Measurements from ENCODE around the gene ATXN7L1.

GRCh38 chr7:105778956-105779355 is 97.4 kb downstream of the ATXN7L1 start:
- TF ChIP-seq REST (IDR thresholded peaks at IDR 0.05; ENCODE audit: low read depth, low read length), result no peak
- TF ChIP-seq MAX (IDR thresholded peaks at IDR 0.05; ENCODE audit: low read depth), result no peak
- TF ChIP-seq CTCF (IDR thresholded peaks at IDR 0.05), result no peak
- no peak for TF ChIP-seq SIN3A (IDR thresholded peaks at IDR 0.05; ENCODE audit: borderline replicate concordance, low read depth, low read length)
- TF ChIP-seq TEAD4 (IDR thresholded peaks at IDR 0.05; ENCODE audit: borderline replicate concordance, insufficient read depth), result no peak
- TF ChIP-seq EP300 (IDR thresholded peaks at IDR 0.05; ENCODE audit: borderline replicate concordance in 1 of 2, low read depth in 1 of 2, low read length in 1 of 2), result no peak
- TF ChIP-seq EZH2phosphoT487 (IDR thresholded peaks at IDR 0.05; ENCODE audit: borderline replicate concordance, low read depth), result no peak
- TF ChIP-seq RCOR1 (IDR thresholded peaks at IDR 0.05; ENCODE audit: low read length), result no peak
- no peak for TF ChIP-seq ELF1 (IDR thresholded peaks at IDR 0.05)
- TF ChIP-seq RFX5 (IDR thresholded peaks at IDR 0.05; ENCODE audit: low read length), result no peak
- no peak for TF ChIP-seq GABPA (IDR thresholded peaks at IDR 0.05; ENCODE audit: low read depth)
- no peak for TF ChIP-seq SMC3 (IDR thresholded peaks at IDR 0.05; ENCODE audit: low read depth, low read length)
- no peak for TF ChIP-seq ZBTB33 (IDR thresholded peaks at IDR 0.05; ENCODE audit: borderline replicate concordance, low read depth)

All from SK-N-SH (cell line).